NT2/D1 (cell line): Measurements from ENCODE around the gene PBXIP1.
A peak's percentile ranks its signal among the peaks of the same experiment; 100 is the strongest.
"Not testable (repeated sequence)": the region's sequence is repeated elsewhere in the genome, so short reads cannot be mapped to it uniquely, and the experiment has no call there.

Experiments used
- DNase-seq: peaks from one replicate; pipeline ENCODE4 v3.0.0-alpha.2; 2011; ENCODE audit warnings: low read depth, low spot score
- H3K27me3 ChIP-seq: 2 replicates; pipeline ENCODE4 v1.6.0; 2011; ENCODE audit warnings: mild to moderate bottlenecking; ENCODE audit not compliant: insufficient read length, insufficient read depth
- H3K36me3 ChIP-seq: 2 replicates; pipeline ENCODE4 v1.6.1; 2011; ENCODE audit warnings: mild to moderate bottlenecking, low read length, mixed read lengths; ENCODE audit not compliant: insufficient read depth, insufficient read length
- H3K4me1 ChIP-seq: 2 replicates; pipeline ENCODE4 v1.5.1; 2011; ENCODE audit not compliant: insufficient read depth, insufficient read length
- H3K4me3 ChIP-seq: 2 replicates; pipeline ENCODE4 v1.5.1; 2011; ENCODE audit warnings: low read depth; ENCODE audit not compliant: insufficient read length
- H3K9ac ChIP-seq: 2 replicates; pipeline ENCODE4 v1.6.0; 2011; ENCODE audit warnings: low read depth; ENCODE audit not compliant: insufficient read length
- H3K9me3 ChIP-seq: 2 replicates; pipeline ENCODE4 v1.5.1; 2011; ENCODE audit warnings: mild to moderate bottlenecking, low read length; ENCODE audit not compliant: insufficient read depth
- SUZ12 ChIP-seq: IDR thresholded peaks from 2 replicates; pipeline ENCODE4 v1.6.1; 2011; ENCODE audit not compliant: insufficient read length, insufficient read depth; ENCODE audit errors: extremely low read depth
- YY1 ChIP-seq: IDR thresholded peaks from 2 replicates; pipeline ENCODE4 v1.6.1; 2011; ENCODE audit not compliant: insufficient read length, insufficient read depth
- ZNF274 ChIP-seq: IDR thresholded peaks from 2 replicates; pipeline ENCODE4 v1.6.1; 2011; ENCODE audit warnings: mild to moderate bottlenecking, low read depth, low read length

The PBXIP1 gene

GRCh38 chr1:154998818-154999570 lies 43.1 kb upstream of the PBXIP1 start:
- H3K9ac ChIP-seq, result peak overlapping the region; percentile 63
- no peak for TF ChIP-seq YY1
- no peak for TF ChIP-seq ZNF274
- no peak for TF ChIP-seq SUZ12
- no peaks in the 10 kb centered on the region for H3K27me3 ChIP-seq
- no peaks in the 10 kb centered on the region for H3K9me3 ChIP-seq
- peak; percentile 93 for DNase-seq
- H3K4me1 ChIP-seq, result peaks cover 10% of the 10 kb centered on the region
- H3K36me3 ChIP-seq, result peaks cover 4% of the 10 kb centered on the region
- H3K4me3 ChIP-seq, result peak overlapping the region; percentile 46

DNA sequence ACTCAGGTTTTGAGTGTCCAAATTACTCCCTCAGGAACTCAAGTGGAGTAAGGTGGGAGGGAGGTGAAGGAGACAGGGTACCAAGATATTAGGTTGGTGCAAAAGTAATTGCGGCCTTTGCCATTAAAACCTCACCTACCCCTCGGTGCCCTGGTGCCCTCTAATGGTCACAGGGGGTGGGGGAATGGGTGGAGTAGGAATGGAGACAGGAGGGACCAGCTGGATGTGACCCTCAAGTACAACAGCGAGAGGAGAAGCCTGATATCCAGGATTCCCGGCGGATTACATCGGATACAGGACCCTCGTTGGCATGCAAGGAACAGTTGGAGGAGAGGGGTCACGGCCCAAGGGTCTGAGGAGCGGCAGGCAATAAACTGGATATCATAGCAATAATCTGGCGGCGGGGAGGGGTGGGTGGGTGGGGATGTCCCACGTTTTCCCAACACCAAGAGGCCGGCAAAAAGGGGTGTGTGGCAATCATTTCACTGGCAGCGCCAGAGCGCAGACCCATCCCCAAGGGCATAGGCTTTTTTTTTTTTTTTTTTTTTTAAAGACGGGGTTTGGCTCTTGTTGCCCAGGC lies 42.4 kb upstream of the PBXIP1 start:
- H3K27me3 ChIP-seq, result no peaks in the 10 kb centered on the region
- no peak overlapping the region for H3K9ac ChIP-seq
- no peak overlapping the region for H3K4me3 ChIP-seq
- peaks cover 15% of the 10 kb centered on the region for H3K4me1 ChIP-seq
- no peak for DNase-seq
- TF ChIP-seq SUZ12 (no peak), ZNF274 (no peak), YY1 (no peak)
- peaks cover 11% of the 10 kb centered on the region for H3K36me3 ChIP-seq
- no peaks in the 10 kb centered on the region for H3K9me3 ChIP-seq

DNA sequence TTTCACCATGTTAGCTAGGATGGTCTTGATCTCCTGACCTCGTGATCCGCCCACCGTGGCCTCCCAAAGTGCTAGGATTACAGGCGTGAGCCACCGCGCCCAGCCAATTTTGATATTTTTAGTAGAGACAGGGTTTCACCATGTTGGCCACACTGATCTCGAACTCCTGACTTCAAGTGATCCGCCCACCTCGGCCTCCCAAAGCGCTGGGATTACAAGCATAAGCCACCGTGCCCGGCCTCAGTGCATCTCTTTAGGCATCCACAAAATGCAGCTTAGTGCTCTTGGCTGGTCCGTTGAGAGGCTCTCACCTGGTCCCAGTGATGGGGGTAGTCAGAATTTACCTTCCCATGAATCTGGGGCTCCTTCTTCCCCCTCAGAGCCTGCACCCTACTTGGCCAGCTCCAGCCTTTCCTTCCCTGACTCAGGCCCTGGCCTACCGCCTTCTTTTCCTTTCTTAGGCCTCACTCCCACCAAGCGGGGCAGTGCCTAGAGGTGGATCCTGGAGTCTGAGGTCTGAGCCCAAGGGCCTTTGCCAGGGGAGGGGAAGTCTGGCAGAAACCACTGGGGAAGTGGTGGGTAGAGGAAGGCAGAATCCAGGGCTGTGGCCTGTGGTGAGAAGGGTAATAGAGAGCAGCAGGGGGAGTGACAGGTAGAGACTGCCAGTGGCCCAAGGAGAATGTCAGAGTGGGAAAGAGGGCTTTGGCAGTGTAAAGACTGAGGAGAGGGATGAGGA lies 41.2 kb upstream of the PBXIP1 start:
- TF ChIP-seq YY1 (no peak), ZNF274 (no peak), SUZ12 (no peak)
- Histone ChIP-seq H3K4me3 (no peak overlapping the region), H3K4me1 (peaks cover 19% of the 10 kb centered on the region), H3K9me3 (no peaks in the 10 kb centered on the region), H3K9ac (no peak overlapping the region), H3K36me3 (peaks cover 20% of the 10 kb centered on the region), H3K27me3 (no peaks in the 10 kb centered on the region)
- no peak for DNase-seq

DNA sequence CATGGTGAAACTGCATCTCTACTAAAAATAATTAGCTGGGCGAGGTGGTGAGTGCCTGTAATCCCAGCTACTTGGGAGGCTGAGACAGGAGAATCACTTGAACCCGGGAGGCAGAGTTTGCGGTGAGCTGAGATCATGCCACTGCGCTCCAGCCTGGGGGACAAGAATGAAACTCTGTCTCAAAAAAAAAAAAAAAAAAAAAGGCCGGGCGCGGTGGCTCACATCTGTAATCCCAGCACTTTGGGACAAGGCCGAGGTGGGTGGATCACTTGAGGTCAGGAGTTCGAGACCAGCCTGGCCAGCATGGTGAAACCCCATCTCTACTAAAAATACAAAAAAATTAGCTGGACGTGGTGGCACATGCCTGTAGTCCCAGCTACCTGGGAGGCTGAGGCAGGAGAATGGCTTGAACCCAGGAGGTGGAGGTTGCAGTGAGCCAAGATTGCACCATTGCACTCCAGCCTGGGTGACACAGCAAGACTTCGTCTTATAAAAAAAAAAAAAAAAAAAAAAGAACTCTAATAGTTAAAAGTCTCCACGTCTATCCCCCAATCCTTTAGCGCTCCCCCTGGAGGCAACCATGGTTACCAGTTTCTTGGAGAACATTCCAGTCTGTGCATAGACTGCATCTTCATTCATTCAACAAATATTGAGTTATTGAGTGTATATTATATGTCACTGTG lies 39.5 kb upstream of the PBXIP1 start:
- H3K9me3 ChIP-seq, H3K9ac ChIP-seq, H3K27me3 ChIP-seq, DNase-seq, H3K4me3 ChIP-seq: not testable (repeated sequence)
- Histone ChIP-seq H3K4me1 (peaks cover 19% of the 10 kb centered on the region), H3K36me3 (peaks cover 31% of the 10 kb centered on the region)

- Histone ChIP-seq H3K9ac (no peak overlapping the region), H3K9me3 (no peaks in the 10 kb centered on the region), H3K36me3 (peaks cover 40% of the 10 kb centered on the region), H3K4me3 (no peak overlapping the region), H3K27me3 (no peaks in the 10 kb centered on the region), H3K4me1 (peaks cover 19% of the 10 kb centered on the region)
- no peak for TF ChIP-seq SUZ12
- DNase-seq, result no peak
These were observed 38.7 kb upstream of the PBXIP1 start for GRCh38 chr1:154994591-154994990.

GRCh38 chr1:154994269-154994587 lies 38.3 kb upstream of the PBXIP1 start:
- DNase-seq, result no peak
- Histone ChIP-seq H3K4me3 (no peak overlapping the region), H3K9ac (no peak overlapping the region), H3K9me3 (no peaks in the 10 kb centered on the region), H3K4me1 (peaks cover 19% of the 10 kb centered on the region), H3K36me3 (peaks cover 43% of the 10 kb centered on the region), H3K27me3 (no peaks in the 10 kb centered on the region)
- TF ChIP-seq YY1 (no peak), SUZ12 (no peak), ZNF274 (no peak)

DNA sequence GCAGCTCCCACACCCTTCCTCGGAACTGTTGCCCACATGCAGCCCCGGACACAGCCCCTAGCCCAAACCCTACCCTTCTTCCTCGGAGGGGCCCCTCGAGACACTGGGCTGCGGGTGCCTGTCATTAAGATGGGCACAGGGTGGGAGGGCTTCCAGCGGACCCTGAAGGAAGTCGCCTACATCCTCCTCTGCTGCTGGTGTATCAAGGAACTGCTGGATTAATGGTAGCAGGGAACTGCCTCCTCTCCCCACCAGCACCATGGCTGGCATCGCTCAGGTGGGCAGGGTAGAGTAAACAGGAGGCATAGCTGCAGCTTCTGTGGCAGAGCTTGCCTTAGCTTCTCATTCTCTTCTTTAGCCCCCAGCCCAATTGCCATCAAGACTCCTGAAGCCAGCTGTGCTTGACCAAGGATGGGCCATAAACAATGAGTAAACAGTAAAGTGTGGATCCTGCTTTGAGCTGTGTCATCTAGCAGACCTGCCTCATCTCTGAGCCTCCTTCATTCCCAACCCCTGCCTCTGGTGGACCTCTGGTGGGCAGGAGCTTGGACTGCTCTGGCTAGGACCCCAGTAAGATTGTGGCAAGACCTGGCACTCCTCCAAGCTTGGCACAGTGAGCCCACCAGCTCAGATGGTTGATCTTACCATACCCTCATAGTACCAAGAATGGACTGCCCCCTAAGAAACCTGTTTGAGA lies 37.8 kb upstream of the PBXIP1 start, which contains the start of gene LENEP:
Gene LENEP, plus strand, starts transcription at position 15 of the 697 bp plus-strand sequence. Its CDS starts 22 bp downstream, at position 37.
- H3K4me1 ChIP-seq, result peaks cover 19% of the 10 kb centered on the region
- TF ChIP-seq SUZ12 (no peak), YY1 (no peak), ZNF274 (no peak)
- no peak for DNase-seq
- H3K4me3 ChIP-seq, result no peak within 1 kb of the TSS
- no peaks in the 10 kb centered on the region for H3K9me3 ChIP-seq
- peaks cover 48% of the 10 kb centered on the region for H3K36me3 ChIP-seq
- no peaks in the 10 kb centered on the region for H3K27me3 ChIP-seq
- H3K9ac ChIP-seq, result peak within 1 kb of the TSS; percentile 17
